Tibial nerve (tissue), 4 donors: Measurements from ENCODE around the gene CRYBG1.

Experiments used
- CTCF ChIP-seq, 5 experiments: fragments of 200-600 bp in 3 of 5; fragments of 450-650 bp in 2 of 5; sonication (generic) in 3 of 5; IDR thresholded peaks; one replicate each; pipeline ENCODE4 v1.5.1; 2016 to 2019; ENCODE audit warnings: antibody characterized with exemption in 5 of 5, mild to moderate bottlenecking in 3 of 5, moderate library complexity in 2 of 5
- EP300 ChIP-seq, 2 donors: sonication (generic); formaldehyde crosslinking; IDR thresholded peaks; one replicate each; pipeline ENCODE4 v1.6.1; 2017; ENCODE audit warnings: antibody characterized with exemption in 2 of 2, mild to moderate bottlenecking in 1 of 2
- POLR2A ChIP-seq, 2 donors: fragments of 450-650 bp; IDR thresholded peaks; one replicate each; pipeline ENCODE4 v1.6.1; 2017; ENCODE audit warnings: antibody characterized with exemption in 2 of 2, mild to moderate bottlenecking in 2 of 2, moderate library complexity in 2 of 2

- no peak for TF ChIP-seq CTCF (IDR thresholded peaks at IDR 0.05)
- TF ChIP-seq EP300 (IDR thresholded peaks at IDR 0.05): no peak
- no peak for TF ChIP-seq POLR2A (IDR thresholded peaks at IDR 0.05)
These were observed 190.6 kb downstream of the CRYBG1 start for GRCh38 chr6:106551155-106551554.
